ENCODE measurements around the gene SHE.

SHE gene

DNA sequence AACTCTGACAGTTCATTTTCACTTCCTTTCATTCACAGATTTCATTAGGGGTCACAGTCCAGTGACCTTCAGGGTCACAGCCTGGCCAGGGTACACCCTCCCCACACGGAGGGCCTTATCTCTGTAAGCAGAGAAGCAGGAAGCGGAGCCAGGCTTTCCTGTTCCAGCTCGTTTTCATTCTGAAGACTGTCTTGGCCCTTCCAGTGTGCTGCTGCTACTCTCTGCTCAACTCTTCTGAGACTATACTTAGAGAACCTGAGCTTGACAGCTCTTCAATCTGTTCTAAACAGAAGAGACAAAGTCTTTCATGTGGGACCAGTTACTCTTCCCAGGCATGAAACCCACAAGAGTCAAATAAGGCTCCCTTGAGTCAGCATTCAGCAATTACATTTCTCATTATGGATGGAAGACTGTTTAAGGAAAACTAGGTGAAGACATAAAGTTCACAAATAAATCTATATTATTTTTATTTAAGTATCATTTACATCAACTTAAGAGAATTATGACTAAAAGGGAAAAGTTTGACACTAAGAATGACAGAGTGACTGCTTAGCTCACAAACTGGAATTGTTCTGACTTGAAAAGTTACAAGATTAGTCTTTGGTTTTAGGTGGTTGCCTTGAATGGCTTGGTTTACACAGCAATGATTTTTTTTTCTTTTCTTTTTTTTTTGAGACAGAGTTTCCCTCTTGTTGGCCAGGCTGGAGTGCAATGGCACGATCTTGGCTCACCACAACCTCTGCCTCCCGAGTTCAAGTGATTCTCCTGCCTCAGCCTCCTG lies 5.0 kb downstream of the SHE start:
- TF ChIP-seq, protein P1, sequence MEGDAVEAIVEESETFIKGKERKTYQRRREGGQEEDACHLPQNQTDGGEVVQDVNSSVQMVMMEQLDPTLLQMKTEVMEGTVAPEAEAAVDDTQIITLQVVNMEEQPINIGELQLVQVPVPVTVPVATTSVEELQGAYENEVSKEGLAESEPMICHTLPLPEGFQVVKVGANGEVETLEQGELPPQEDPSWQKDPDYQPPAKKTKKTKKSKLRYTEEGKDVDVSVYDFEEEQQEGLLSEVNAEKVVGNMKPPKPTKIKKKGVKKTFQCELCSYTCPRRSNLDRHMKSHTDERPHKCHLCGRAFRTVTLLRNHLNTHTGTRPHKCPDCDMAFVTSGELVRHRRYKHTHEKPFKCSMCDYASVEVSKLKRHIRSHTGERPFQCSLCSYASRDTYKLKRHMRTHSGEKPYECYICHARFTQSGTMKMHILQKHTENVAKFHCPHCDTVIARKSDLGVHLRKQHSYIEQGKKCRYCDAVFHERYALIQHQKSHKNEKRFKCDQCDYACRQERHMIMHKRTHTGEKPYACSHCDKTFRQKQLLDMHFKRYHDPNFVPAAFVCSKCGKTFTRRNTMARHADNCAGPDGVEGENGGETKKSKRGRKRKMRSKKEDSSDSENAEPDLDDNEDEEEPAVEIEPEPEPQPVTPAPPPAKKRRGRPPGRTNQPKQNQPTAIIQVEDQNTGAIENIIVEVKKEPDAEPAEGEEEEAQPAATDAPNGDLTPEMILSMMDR (IDR thresholded peaks at IDR 0.05; ENCODE audit: borderline replicate concordance, insufficient read depth, low read depth, low read length), result no peak
- H3K4me3 ChIP-seq (ENCODE audit: low read depth, low read length), result no peak overlapping the region

DNA sequence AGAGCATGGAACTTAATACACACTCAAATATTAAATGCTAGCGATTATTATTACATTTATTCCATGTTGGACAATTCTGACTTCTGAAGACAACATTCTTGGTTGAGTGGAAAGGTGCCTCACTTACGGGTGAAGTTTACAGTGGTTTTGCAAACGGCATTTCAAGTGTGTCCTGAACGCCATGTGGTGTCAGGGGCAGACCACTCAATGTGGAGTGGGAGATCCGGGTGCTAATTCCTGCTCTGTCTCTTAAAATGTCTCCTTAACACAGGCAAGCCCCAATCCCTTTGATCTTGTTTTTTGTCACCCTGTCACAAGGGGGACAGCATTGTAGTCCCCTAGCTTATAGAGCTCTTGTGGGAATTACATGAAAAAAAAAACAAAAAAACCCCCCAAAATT lies 5.8 kb downstream of the SHE start:
- no peak overlapping the region for H3K4me3 ChIP-seq (ENCODE audit: low read depth, low read length)
- TF ChIP-seq, protein P1 (IDR thresholded peaks at IDR 0.05; ENCODE audit: borderline replicate concordance, insufficient read depth, low read depth, low read length), result no peak

DNA sequence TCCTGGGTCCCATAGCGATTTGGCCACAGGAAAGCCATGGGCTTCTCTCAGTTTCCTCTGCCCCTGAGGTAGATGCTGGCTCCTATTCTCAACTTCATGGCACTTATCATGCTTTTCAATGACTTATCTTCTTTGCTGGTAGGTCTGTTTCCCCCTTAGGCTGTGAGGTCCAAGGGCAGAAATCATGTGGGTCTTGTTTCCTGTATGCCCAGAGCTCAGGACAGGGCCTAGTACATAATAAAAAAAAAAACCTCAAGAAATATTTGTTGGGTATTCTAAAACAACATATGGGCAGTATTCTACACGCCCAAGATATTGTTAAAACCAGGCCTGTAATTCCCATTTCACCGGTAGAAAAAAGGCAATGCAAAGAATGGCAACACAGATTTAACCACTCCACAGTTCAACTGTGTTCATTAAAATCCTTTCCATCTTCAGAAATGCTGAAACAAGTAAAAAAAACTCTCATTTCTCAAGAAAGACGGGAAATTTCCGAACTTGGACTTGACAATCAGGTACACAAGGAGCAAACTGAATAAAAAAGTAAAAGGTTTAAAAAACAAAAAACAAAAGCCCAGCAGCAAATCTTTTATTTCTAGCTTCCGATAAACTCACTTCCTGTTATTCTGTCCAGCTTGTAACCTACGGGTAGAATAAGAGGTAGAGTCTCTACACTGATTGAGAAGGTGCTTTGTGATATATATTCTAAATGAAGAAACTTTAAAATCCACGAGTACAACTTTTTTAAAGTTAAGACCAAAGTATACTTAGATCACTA lies 6.5 kb downstream of the SHE start:
- no peak overlapping the region for H3K4me3 ChIP-seq (ENCODE audit: low read depth, low read length)
- TF ChIP-seq, protein P1 (IDR thresholded peaks at IDR 0.05; ENCODE audit: borderline replicate concordance, insufficient read depth, low read depth, low read length), result no peak

DNA sequence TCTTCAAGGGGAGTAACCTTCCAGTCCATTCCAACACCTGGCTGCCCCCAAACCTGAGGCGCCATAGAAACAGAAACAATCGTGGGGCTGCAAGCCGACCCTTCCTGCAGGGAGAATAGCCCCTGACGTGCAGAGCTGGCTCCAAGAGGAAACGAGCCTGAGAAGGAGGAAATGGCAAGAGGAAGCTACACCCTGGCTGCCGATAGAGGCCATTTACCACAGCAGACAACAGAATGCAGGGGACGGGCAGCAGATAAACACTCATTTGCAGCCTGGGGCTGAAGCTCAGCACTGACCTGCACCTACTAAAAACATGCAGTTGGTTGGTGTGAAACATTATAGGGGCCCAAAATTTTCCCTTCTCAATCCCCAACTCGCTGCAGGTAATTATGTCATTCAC lies 8.9 kb downstream of the SHE start:
- TF ChIP-seq, protein P1 (IDR thresholded peaks at IDR 0.05; ENCODE audit: borderline replicate concordance, insufficient read depth, low read depth, low read length), result 0 out of 2 replicates have a peak, but pooled peaks have one; percentile 2

DNA sequence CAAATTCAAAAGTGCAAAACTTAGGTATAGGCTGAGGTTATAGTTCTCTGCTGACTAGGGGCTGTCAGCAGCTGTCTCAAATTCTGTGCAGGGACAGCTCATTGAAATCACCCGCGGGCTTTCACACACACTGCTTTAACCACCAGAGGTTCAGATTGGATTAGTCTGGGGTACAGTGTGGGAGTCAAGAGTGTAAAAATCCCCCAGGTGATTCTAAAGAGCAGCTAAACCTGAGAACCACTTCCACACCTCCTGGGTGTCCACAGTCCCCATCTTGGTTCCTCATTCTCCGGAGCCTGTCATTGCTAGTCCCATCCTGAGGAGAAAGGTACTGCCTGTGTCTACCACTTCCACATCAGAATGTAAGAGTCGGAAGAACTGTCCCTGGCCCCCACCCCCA lies 10.1 kb downstream of the SHE start:
- TF ChIP-seq, protein P1 (IDR thresholded peaks at IDR 0.05; ENCODE audit: borderline replicate concordance, insufficient read depth, low read depth, low read length), result no peak
- H3K4me3 ChIP-seq (ENCODE audit: low read depth, low read length), result no peak overlapping the region

More for the DNA sequence above, 8.9 kb downstream of the SHE start:
- H3K4me3 ChIP-seq (ENCODE audit: low read depth, low read length), result no peak overlapping the region

DNA sequence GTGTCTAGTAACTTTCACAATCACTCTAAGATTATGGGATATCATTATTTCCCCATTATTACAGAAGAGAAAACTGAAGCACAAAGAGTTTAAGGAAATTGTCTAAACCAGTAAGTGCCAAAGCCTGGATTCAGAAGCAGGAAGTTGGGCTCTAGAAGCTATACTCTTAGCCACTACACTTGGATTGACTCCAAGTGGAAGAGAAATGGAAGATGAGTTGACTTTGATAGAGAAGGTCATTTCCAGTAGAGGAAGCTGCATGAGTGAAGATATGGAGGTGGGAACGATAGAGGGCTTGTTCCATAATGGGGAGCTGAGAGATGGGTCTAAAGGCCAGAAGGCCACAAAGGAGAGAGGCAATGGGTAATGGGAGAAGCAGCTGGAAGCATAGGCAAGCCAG lies 11.9 kb downstream of the SHE start:
- H3K4me3 ChIP-seq (ENCODE audit: low read depth, low read length), result no peak overlapping the region
- TF ChIP-seq, protein P1 (IDR thresholded peaks at IDR 0.05; ENCODE audit: borderline replicate concordance, insufficient read depth, low read depth, low read length), result no peak

Measured in GM12875 (cell line).